Peyer's patch (tissue), 4 donors: ENCODE measurements around the gene RUNDC3A.

Experiments used
- CTCF ChIP-seq, 6 experiments: fragments of 450-650 bp in 4 of 6; fragments of 200-600 bp in 2 of 6; sonication (generic) in 1 of 6; IDR thresholded peaks; one replicate each; pipeline ENCODE4 v1.5.1; 2017 to 2019; ENCODE audit warnings: antibody characterized with exemption in 6 of 6, mild to moderate bottlenecking in 3 of 6, moderate library complexity in 1 of 6
- POLR2A ChIP-seq, 2 donors: fragments of 450-650 bp; IDR thresholded peaks; one replicate each; pipeline ENCODE4 v1.5.1; 2017; ENCODE audit warnings: antibody characterized with exemption in 2 of 2, mild to moderate bottlenecking in 2 of 2, moderate library complexity in 2 of 2

- TF ChIP-seq POLR2A (IDR thresholded peaks at IDR 0.05) = no peak
- no peak for TF ChIP-seq CTCF (IDR thresholded peaks at IDR 0.05)
Measured at GRCh38 chr17:44282264-44282663, 26.1 kb upstream of the RUNDC3A start.
